GM12801 (cell line): Measurements from ENCODE around the gene FOXP3.

Experiments used
- CTCF ChIP-seq: IDR thresholded peaks from one replicate; pipeline ENCODE4 v1.5.1; 2011; ENCODE audit warnings: control low read depth; ENCODE audit not compliant: insufficient read length; ENCODE audit errors: extremely low read depth

The FOXP3 gene

DNA sequence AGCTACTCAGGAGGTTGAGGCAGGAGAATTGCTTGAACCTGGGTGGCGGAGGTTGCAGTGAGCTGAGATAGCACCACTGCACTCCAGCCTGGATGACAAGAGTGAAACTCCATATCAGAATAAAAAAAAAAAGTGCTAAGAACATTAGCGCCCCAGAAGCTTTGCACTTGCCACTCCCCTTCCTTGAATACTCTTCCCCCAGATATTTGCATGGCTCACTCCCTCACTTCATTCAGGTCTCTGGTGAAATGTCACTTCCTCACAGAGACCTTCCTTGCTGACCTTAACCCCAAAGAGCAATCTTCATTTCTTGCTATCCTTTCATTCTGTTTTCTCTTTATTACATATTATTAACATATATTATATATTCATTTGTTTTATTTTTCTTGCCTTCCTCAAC lies 42.6 kb downstream of the FOXP3 start:
- TF ChIP-seq CTCF: no peak

- no peak for TF ChIP-seq CTCF
These were observed 44.4 kb downstream of the FOXP3 start for GRCh38 chrX:49220100-49220499.

- no peak for TF ChIP-seq CTCF
These were observed 49.4 kb downstream of the FOXP3 start for GRCh38 chrX:49214996-49215526.

GRCh38 chrX:49214416-49214815 lies 50.1 kb downstream of the FOXP3 start:
- TF ChIP-seq CTCF: no peak

GRCh38 chrX:49212861-49213260 lies 51.6 kb downstream of the FOXP3 start:
- no peak for TF ChIP-seq CTCF

DNA sequence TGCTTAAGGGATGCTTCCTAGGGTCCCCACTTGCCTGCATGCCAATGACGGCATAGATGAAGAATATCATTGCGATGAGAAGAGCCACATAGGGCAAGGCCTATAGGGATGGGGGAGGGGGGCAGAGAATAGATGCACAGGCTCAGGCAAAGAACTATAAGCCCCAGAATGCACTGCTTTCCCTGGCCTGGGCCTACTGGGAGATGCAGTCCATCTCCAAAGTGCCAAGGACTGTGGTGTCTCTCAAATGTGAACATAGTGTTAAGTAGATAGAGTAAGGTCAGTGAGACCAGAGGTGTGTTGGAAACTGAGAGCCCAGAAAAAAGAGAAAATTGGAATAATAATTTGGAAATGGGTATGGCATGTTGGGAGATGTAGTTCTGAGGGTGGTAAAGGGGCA lies 52.3 kb downstream of the FOXP3 start:
- TF ChIP-seq CTCF: no peak

- TF ChIP-seq CTCF: no peak
These were observed 53.4 kb downstream of the FOXP3 start for GRCh38 chrX:49211074-49211473.

- TF ChIP-seq CTCF: no peak
These were observed 54.1 kb downstream of the FOXP3 start for GRCh38 chrX:49210406-49210805.
